Skeletal muscle tissue (tissue), 4 donors: ENCODE data around the gene CREBBP. TPM values are rescaled to one million over a fixed set of nuclear protein-coding genes. Genes with fewer than 3 reads are reported as not detected.

Source experiments
- H3K27ac ChIP-seq: one replicate; pipeline ENCODE4 v1.7.0; 2013; ENCODE audit warnings: mild to moderate bottlenecking, low read depth, low read length, inconsistent platforms
- H3K27me3 ChIP-seq, 3 donors: one replicate each; pipeline ENCODE4 v1.7.0; 2013; ENCODE audit warnings: low read length in 3 of 3; ENCODE audit not compliant: control insufficient read depth in 3 of 3, insufficient read depth in 3 of 3
- H3K36me3 ChIP-seq, 3 donors: one replicate each; pipeline ENCODE4 v1.7.0; 2013; ENCODE audit warnings: low read length in 3 of 3; ENCODE audit not compliant: control insufficient read depth in 3 of 3, insufficient read depth in 3 of 3
- H3K4me1 ChIP-seq, 3 donors: one replicate each; pipeline ENCODE4 v1.7.0; 2013; ENCODE audit warnings: low read length in 3 of 3, mild to moderate bottlenecking in 3 of 3; ENCODE audit not compliant: control insufficient read depth in 3 of 3, insufficient read depth in 3 of 3
- H3K4me3 ChIP-seq, 3 donors: one replicate each; pipeline ENCODE4 v1.7.0; 2013; ENCODE audit warnings: low read length in 3 of 3
- H3K9ac ChIP-seq, 3 donors: one replicate each; pipeline ENCODE4 v1.7.0; 2013; ENCODE audit warnings: low read length in 3 of 3, mild to moderate bottlenecking in 3 of 3, moderate library complexity in 2 of 3, low read depth in 1 of 3
- H3K9me3 ChIP-seq, 3 donors: one replicate each; pipeline ENCODE4 v1.7.0; 2013; ENCODE audit warnings: low read length in 3 of 3; ENCODE audit not compliant: control insufficient read depth in 3 of 3
- total RNA-seq: library from RNA; depleted of rRNA; stranded (reverse); fragments of >200 nt; gene quantifications from one replicate; pipeline ENCODE4 v1.2.3, GENCODE V29; 2014
- donor health status: Osteomylitis.

The CREBBP gene
- total RNA-seq, 1 donor from 2014 or later, result 49.6 TPM

DNA sequence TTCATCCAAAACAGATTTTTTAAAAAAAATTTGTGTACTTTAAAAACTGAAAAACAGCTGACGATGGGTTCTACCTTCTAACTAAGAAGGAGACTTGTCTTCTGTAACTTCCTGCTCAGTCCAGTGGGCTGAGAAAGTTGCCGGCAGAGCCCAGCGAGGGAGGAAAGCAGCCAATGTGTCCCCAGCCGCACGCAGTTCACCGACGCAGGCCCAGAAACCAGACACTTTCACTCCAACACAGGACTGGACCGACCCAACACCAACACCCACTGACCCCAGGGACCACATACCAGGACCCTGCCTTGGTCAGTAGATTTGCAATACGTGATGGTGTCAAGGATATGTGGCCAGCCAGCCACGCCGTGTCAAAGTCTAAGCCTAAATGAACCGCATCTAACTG lies 188.8 kb downstream of the CREBBP start:
- H3K9ac ChIP-seq, result peak overlapping the region in 2 of 3 donors; percentile 16 to 38
- H3K4me1 ChIP-seq, result peaks cover 31 to 53% (median 36%) of the 10 kb centered on the region in 3 donors
- peak overlapping the region; percentile 16 for H3K27ac ChIP-seq
- H3K4me3 ChIP-seq, result no peak overlapping the region
- peaks cover 6 to 15% (median 9%) of the 10 kb centered on the region in 3 donors for H3K36me3 ChIP-seq
- H3K27me3 ChIP-seq, result no peaks in the 10 kb centered on the region
- no peaks in the 10 kb centered on the region for H3K9me3 ChIP-seq

DNA sequence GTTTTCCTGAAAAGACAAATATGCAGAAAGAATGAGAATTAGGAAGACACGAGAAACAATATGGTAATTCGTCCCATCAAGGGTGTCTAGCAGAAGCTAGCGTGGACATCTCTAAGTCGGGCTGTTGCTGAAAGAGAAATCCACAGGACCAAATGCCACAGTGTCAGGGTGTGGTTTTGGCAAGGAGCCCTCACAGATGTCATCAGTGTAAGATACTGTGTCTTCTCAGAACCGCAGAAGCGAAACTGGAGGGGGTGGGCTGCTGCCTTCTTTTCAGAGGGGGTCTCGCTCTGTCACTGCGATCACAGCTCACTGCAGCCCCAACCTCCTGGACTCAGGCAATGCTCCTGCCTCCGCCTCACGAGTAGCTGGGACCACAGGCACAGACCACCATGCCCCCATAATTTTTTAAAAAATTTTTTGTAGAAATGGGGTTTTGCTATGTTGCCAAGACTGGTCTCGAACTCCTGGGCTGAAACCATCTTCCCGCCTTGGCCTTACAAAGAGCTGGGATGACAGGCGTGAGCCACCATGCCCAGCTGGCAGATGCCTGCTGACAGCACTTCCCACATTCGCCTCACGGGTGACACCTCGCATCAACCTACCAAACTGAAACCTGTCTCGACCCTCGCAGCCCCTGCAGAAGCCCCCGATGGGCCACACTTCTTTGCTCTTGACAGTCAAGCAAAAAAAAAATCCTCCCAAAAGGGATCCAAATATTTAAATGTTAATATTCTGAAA lies 189.4 kb downstream of the CREBBP start:
- Histone ChIP-seq H3K36me3 (peaks cover 9 to 15% (median 9%) of the 10 kb centered on the region in 3 donors), H3K4me1 (peaks cover 25 to 47% (median 30%) of the 10 kb centered on the region in 3 donors), H3K9me3 (no peaks in the 10 kb centered on the region), H3K4me3 (peak overlapping the region; percentile 72 to 89 (median 83)), H3K9ac (peak overlapping the region; percentile 57 to 90 (median 82)), H3K27ac (peak overlapping the region; percentile 58), H3K27me3 (no peaks in the 10 kb centered on the region)

DNA sequence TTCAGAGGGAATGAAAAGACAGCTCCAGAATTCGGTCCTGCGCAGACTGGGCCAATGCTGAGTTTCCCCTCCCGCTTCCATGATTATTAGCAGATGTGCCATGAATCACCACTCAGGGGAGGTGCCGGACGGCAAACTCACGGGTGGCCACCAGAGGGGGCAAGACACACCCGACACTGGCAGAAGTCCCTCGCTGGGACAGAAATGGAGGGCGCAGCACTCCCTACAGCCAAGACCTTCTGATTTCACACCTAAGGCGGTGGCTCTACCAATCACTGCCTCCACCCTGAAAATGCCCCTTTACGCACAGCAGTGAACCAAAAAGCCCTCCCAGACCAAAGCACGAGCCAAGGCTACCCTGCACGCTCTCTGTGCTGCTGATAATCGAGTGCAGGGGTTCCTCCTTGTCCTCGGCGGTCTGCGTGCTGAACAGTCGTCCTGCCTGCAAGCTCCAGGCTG lies 190.0 kb downstream of the CREBBP start:
- Histone ChIP-seq H3K4me3 (peak overlapping the region; percentile 72 to 89 (median 83)), H3K4me1 (peaks cover 20 to 40% (median 23%) of the 10 kb centered on the region in 3 donors), H3K27me3 (no peaks in the 10 kb centered on the region), H3K36me3 (peaks cover 14 to 21% (median 15%) of the 10 kb centered on the region in 3 donors), H3K9me3 (no peaks in the 10 kb centered on the region), H3K9ac (peak overlapping the region; percentile 57 to 90 (median 82)), H3K27ac (peak overlapping the region; percentile 58)

DNA sequence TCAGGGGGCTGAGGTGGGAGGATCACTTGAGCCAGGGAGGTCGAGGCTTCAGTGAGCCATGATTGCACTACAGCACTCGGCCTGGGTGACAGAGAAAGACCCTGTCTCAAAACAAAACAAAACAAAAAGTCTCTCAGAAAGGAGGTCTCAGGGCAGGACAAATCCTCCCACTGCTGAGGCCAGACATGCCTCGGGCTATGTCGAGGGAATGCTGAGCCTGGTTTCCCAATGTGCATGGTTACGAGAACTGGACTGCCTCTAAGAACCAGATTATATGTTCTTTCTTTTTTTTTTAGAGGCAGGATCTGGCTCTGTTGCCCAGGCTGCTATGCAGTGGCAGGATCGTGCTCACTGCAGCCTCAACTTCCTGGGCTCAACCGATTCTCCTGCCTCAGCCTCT lies 190.8 kb downstream of the CREBBP start:
- Histone ChIP-seq H3K9ac (peak overlapping the region in 1 of 3 donors; percentile 25), H3K36me3 (peaks cover 21 to 27% (median 22%) of the 10 kb centered on the region in 3 donors), H3K27me3 (no peaks in the 10 kb centered on the region), H3K9me3 (no peaks in the 10 kb centered on the region), H3K4me3 (no peak overlapping the region), H3K27ac (peak overlapping the region; percentile 58), H3K4me1 (peaks cover 19 to 34% (median 20%) of the 10 kb centered on the region in 3 donors)

DNA sequence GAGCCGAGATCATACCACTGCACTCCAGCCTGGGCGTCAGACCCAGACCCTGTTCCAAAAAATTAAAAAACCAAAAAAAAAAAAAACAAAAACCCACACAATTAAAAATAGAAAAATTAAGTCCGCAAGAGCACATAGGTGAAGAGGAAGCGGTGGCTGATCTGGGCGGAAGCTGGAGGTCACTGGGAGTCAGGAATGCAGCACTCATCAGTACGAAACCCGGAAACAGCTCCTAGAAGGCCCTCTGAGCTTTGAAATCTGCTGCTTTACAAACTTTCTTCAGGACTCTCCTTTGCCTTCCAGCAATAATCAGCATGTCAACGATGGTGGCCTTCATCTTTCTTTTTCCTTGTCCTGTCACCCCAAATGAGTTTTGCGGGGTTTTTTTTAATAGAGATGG lies 192.7 kb downstream of the CREBBP start:
- Histone ChIP-seq H3K4me1 (peaks cover 16 to 22% (median 20%) of the 10 kb centered on the region in 3 donors), H3K36me3 (peaks cover 21 to 28% (median 28%) of the 10 kb centered on the region in 3 donors), H3K4me3 (no peak overlapping the region), H3K27me3 (no peaks in the 10 kb centered on the region), H3K27ac (no peak overlapping the region), H3K9me3 (no peaks in the 10 kb centered on the region), H3K9ac (no peak overlapping the region)

DNA sequence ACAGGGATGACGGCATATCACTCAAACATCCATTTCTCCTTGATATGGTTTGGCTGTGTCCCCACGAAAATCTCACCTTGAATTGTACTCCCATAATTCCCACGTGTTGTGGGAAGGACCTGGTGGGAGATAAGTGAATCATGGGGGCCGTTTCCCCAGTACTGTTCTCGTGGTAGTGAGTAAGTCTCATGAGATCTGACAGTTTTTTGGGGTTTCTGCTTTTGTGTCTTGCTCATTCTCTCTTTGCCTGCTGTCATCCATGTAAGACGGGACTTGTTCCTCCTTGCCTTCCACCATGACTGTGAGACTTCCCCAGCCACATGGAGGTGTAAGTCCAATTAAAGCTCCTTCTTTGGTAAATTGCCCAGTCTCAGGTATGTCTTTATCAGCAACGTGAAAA lies 193.5 kb downstream of the CREBBP start:
- Histone ChIP-seq H3K4me1 (peaks cover 16 to 21% (median 19%) of the 10 kb centered on the region in 3 donors), H3K27me3 (no peaks in the 10 kb centered on the region), H3K9ac (no peak overlapping the region), H3K27ac (no peak overlapping the region), H3K4me3 (no peak overlapping the region), H3K36me3 (peaks cover 24 to 28% (median 28%) of the 10 kb centered on the region in 3 donors), H3K9me3 (no peaks in the 10 kb centered on the region)

GRCh38 chr16:3681206-3681605 lies 199.3 kb downstream of the CREBBP start:
- Histone ChIP-seq H3K27me3 (no peaks in the 10 kb centered on the region), H3K27ac (no peak overlapping the region), H3K9ac (peak overlapping the region in 1 of 3 donors; percentile 28), H3K36me3 (peaks cover 34 to 48% (median 44%) of the 10 kb centered on the region in 3 donors), H3K4me1 (peaks cover 10 to 16% (median 11%) of the 10 kb centered on the region in 3 donors), H3K4me3 (no peak overlapping the region), H3K9me3 (no peaks in the 10 kb centered on the region)

GRCh38 chr16:3677994-3678393 lies 202.5 kb downstream of the CREBBP start:
- peaks cover 10 to 16% (median 14%) of the 10 kb centered on the region in 3 donors for H3K4me1 ChIP-seq
- H3K9me3 ChIP-seq, result no peaks in the 10 kb centered on the region
- no peaks in the 10 kb centered on the region for H3K27me3 ChIP-seq
- peaks cover 52 to 60% (median 56%) of the 10 kb centered on the region in 3 donors for H3K36me3 ChIP-seq
- no peak overlapping the region for H3K9ac ChIP-seq
- no peak overlapping the region for H3K27ac ChIP-seq
- H3K4me3 ChIP-seq, result no peak overlapping the region

DNA sequence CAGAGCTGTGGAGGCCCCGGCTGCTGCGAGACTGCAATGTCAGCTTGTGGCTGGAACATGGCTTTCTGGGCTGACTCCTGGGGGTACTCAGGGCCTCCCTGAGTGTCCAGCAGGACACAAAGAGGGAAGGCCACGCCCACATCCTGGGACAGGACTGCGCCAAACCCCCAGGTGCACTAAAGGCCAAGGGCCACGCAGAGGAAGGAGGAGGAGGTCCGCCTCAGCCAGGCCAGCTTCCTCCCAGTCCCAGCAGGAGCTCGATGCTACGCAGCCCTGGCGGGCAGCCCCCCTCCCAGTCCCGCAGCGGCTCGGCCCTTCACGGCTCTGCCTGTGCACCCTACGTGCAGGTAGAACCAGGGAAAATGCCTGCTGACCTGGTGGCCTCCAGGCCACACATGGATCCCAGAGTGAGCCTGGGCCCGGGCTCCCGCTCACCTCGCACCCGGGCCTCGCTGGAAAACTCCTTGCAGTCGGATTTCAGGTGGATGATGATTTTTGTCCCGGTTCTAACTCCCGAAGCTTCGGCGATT lies 204.8 kb downstream of the CREBBP start:
- H3K36me3 ChIP-seq, result peaks cover 55 to 78% (median 70%) of the 10 kb centered on the region in 3 donors
- peaks cover 3 to 9% (median 7%) of the 10 kb centered on the region in 3 donors for H3K4me1 ChIP-seq
- no peak overlapping the region for H3K27ac ChIP-seq
- no peak overlapping the region for H3K4me3 ChIP-seq
- H3K9me3 ChIP-seq, result no peaks in the 10 kb centered on the region
- no peaks in the 10 kb centered on the region for H3K27me3 ChIP-seq
- H3K9ac ChIP-seq, result no peak overlapping the region
